Choroid plexus epithelial cell (primary cell): Measurements from ENCODE around the gene CADPS.

ENCODE experiments used
- DNase-seq: peaks from one replicate; pipeline ENCODE4 v3.0.0-alpha.2; 2010; ENCODE audit warnings: low read depth
- H3K4me3 ChIP-seq: 2 replicates; pipeline ENCODE4 v1.5.1; 2011; ENCODE audit warnings: low read depth, mild to moderate bottlenecking, control low read depth, low read length, moderate library complexity
- CTCF ChIP-seq: conservative IDR thresholded peaks from 2 replicates; pipeline ENCODE4 v1.5.1; 2011; ENCODE audit warnings: low read depth, mild to moderate bottlenecking, control low read depth, inconsistent platforms, low read length, moderate library complexity

Gene CADPS

GRCh38 chr3:62414786-62415185 lies 460.4 kb downstream of the CADPS start:
- TF ChIP-seq CTCF = no peak
- DNase-seq = no peak
- no peak overlapping the region for H3K4me3 ChIP-seq

GRCh38 chr3:62413687-62414086 lies 461.5 kb downstream of the CADPS start:
- H3K4me3 ChIP-seq = no peak overlapping the region
- DNase-seq = no peak
- TF ChIP-seq CTCF = no peak

- no peak for TF ChIP-seq CTCF
- H3K4me3 ChIP-seq = no peak overlapping the region
- no peak for DNase-seq
Measured at GRCh38 chr3:62406945-62407344, 468.3 kb downstream of the CADPS start.

- no peak overlapping the region for H3K4me3 ChIP-seq
- no peak for DNase-seq
- TF ChIP-seq CTCF = no peak
Measured at GRCh38 chr3:62405566-62405965, 469.6 kb downstream of the CADPS start.

GRCh38 chr3:62405135-62405534 lies 470.1 kb downstream of the CADPS start:
- no peak for DNase-seq
- TF ChIP-seq CTCF = no peak

GRCh38 chr3:62404321-62404720 lies 470.9 kb downstream of the CADPS start:
- TF ChIP-seq CTCF = no peak
- DNase-seq = no peak
- no peak overlapping the region for H3K4me3 ChIP-seq

More at GRCh38 chr3:62405135-62405534, 470.1 kb downstream of the CADPS start:
- no peak overlapping the region for H3K4me3 ChIP-seq

- TF ChIP-seq CTCF = no peak
- no peak overlapping the region for H3K4me3 ChIP-seq
- no peak for DNase-seq
Measured at GRCh38 chr3:62403765-62404164, 471.5 kb downstream of the CADPS start.
